ENCODE data around the gene PRSS57.

GRCh38 chr19:731000-731399 is 35.7 kb upstream of the PRSS57 start:
- no peak for TF ChIP-seq CTCF (IDR thresholded peaks at IDR 0.05)
- TF ChIP-seq POLR2AphosphoS5 (IDR thresholded peaks at IDR 0.05; ENCODE audit: low read depth, low read length): no peak
- TF ChIP-seq SIN3A (IDR thresholded peaks at IDR 0.05; ENCODE audit: borderline replicate concordance, insufficient read depth, low read depth, low read length): no peak
- TF ChIP-seq REST (IDR thresholded peaks at IDR 0.05; ENCODE audit: insufficient read depth in 1 of 2, low read depth in 2 of 2, low read length in 1 of 2): no peak

Measured in Panc1 (cell line).